RCC 7860 (cell line): ENCODE data around the gene PFKP.
"Not testable (repeated sequence)": the region's sequence is repeated elsewhere in the genome, so short reads cannot be mapped to it uniquely, and the experiment has no call there.

Source experiments
- DNase-seq: peaks from one replicate; pipeline ENCODE4 v3.0.0-alpha.2; 2015; ENCODE audit warnings: low spot score
- FAIRE-seq: peaks from 2 replicates; lab custom pipeline; 2012; peaks lifted over from hg19 to GRCh38; lab: Jason Lieb, UNC

PFKP gene

GRCh38 chr10:3095373-3096139 lies 28.2 kb downstream of the PFKP start:
- DNase-seq: peak; percentile 99
- peak; percentile 99 for FAIRE-seq

- FAIRE-seq (no peak), DNase-seq (peak; percentile 51)
Observed at GRCh38 chr10:3096149-3096548, 28.8 kb downstream of the PFKP start.

- no peak for DNase-seq
- FAIRE-seq: no peak
Observed at GRCh38 chr10:3097160-3097559, 29.8 kb downstream of the PFKP start.

- FAIRE-seq (no peak), DNase-seq (no peak)
Observed at GRCh38 chr10:3098689-3099088, 31.3 kb downstream of the PFKP start.

- FAIRE-seq: no peak
- no peak for DNase-seq
Observed at GRCh38 chr10:3099291-3100092, 32.1 kb downstream of the PFKP start.

- DNase-seq: no peak
- FAIRE-seq: no peak
Observed at GRCh38 chr10:3100093-3100792, 32.9 kb downstream of the PFKP start.

GRCh38 chr10:3100856-3101640 lies 33.7 kb downstream of the PFKP start:
- FAIRE-seq (no peak), DNase-seq (no peak)

GRCh38 chr10:3102720-3103427 lies 35.5 kb downstream of the PFKP start:
- FAIRE-seq: no peak

GRCh38 chr10:3103646-3104045 lies 36.3 kb downstream of the PFKP start:
- DNase-seq: no peak
- no peak for FAIRE-seq

More at GRCh38 chr10:3102720-3103427, 35.5 kb downstream of the PFKP start:
- no peak for DNase-seq

- FAIRE-seq: no peak
- no peak for DNase-seq
Observed at GRCh38 chr10:3104251-3104918, 37.0 kb downstream of the PFKP start.

- DNase-seq (no peak), FAIRE-seq (no peak)
Observed at GRCh38 chr10:3105166-3105565, 37.8 kb downstream of the PFKP start.

- DNase-seq: no peak
- no peak for FAIRE-seq
Observed at GRCh38 chr10:3105905-3106304, 38.6 kb downstream of the PFKP start.

GRCh38 chr10:3106328-3106727 lies 39.0 kb downstream of the PFKP start:
- FAIRE-seq, DNase-seq: not testable (repeated sequence)

GRCh38 chr10:3106928-3107425 lies 39.6 kb downstream of the PFKP start:
- FAIRE-seq: no peak
- DNase-seq: no peak

- DNase-seq (peak; percentile 100), FAIRE-seq (peak; percentile 99)
Observed at GRCh38 chr10:3107426-3107961, 40.1 kb downstream of the PFKP start.

GRCh38 chr10:3108033-3108432 lies 40.7 kb downstream of the PFKP start:
- FAIRE-seq: no peak
- no peak for DNase-seq

GRCh38 chr10:3108575-3109105 lies 41.3 kb downstream of the PFKP start:
- DNase-seq (no peak), FAIRE-seq (no peak)

- FAIRE-seq (no peak), DNase-seq (no peak)
Observed at GRCh38 chr10:3109196-3109595, 41.8 kb downstream of the PFKP start.

- FAIRE-seq (no peak), DNase-seq (no peak)
Observed at GRCh38 chr10:3109633-3110032, 42.3 kb downstream of the PFKP start.
